OCI-LY3 (cell line): Measurements from ENCODE around the gene LRRTM1.

Experiments
- H2AFZ ChIP-seq: fragments of 200-600, 300-600 bp; shearing (Covaris generic); 2 replicates; pipeline ENCODE4 v1.6.0; 2014; ENCODE audit warnings: antibody characterized with exemption, low read depth, low read length
- H3K27ac ChIP-seq: fragments of 200-600, 300-600 bp; sonication (generic); 2 replicates; pipeline ENCODE4 v1.5.1; 2014; ENCODE audit warnings: mild to moderate bottlenecking, low read length, moderate library complexity, mixed read lengths
- H3K27me3 ChIP-seq: fragments of 200-600, 300-600 bp; sonication (generic); 2 replicates; pipeline ENCODE4 v1.6.1; 2014; ENCODE audit warnings: low read depth, low read length, mixed read lengths
- H3K36me3 ChIP-seq: fragments of 200-600, 300-600 bp; sonication (generic); replicated peaks from 2 replicates; pipeline ENCODE3; 2014; ENCODE audit warnings: low read depth, low read length, mixed read lengths
- H3K4me1 ChIP-seq: fragments of 300-600, 200-600 bp; sonication (generic); 2 replicates; pipeline ENCODE4 v1.6.1; 2014; ENCODE audit warnings: low read length, mixed read lengths
- H3K4me2 ChIP-seq: fragments of 200-600, 300-600 bp; sonication (generic); 2 replicates; pipeline ENCODE4 v1.6.1; 2014; ENCODE audit warnings: low read length, mixed read lengths
- H3K4me3 ChIP-seq: fragments of 300-600, 200-600 bp; sonication (generic); 2 replicates; pipeline ENCODE4 v1.5.1; 2014; ENCODE audit warnings: antibody characterized with exemption, mild to moderate bottlenecking, low read length, moderate library complexity
- H3K79me2 ChIP-seq: fragments of 300-600, 200-600 bp; shearing (Covaris generic); 2 replicates; pipeline ENCODE4 v1.6.1; 2014; ENCODE audit warnings: mild to moderate bottlenecking, low read length, mixed read lengths
- H3K9ac ChIP-seq: fragments of 300-600, 200-600 bp; shearing (Covaris generic); 2 replicates; pipeline ENCODE4 v1.6.0; 2014; ENCODE audit warnings: mild to moderate bottlenecking, low read length, moderate library complexity
- H3K9me3 ChIP-seq: fragments of 200-600, 300-600 bp; shearing (Covaris generic); 2 replicates; pipeline ENCODE4 v1.6.1; 2014; ENCODE audit warnings: low read length, mixed read lengths; ENCODE audit not compliant: insufficient read depth
- H4K20me1 ChIP-seq: fragments of 200-600, 300-600 bp; sonication (generic); 2 replicates; pipeline ENCODE4 v1.6.1; 2016; ENCODE audit warnings: low read length, mixed read lengths; ENCODE audit not compliant: insufficient read depth
- EZH2phosphoT487 ChIP-seq: fragments of 200-600 bp; shearing (Covaris generic); IDR thresholded peaks from 2 replicates; pipeline ENCODE4 v1.6.1; 2018; ENCODE audit warnings: antibody characterized with exemption, mixed run types, low read depth
- TF ChIP-seq, protein P1 (sequence below): fragments of 200-600, 300-600 bp; sonication (generic); IDR thresholded peaks from 2 replicates; pipeline ENCODE4 v1.5.1; 2014; ENCODE audit warnings: antibody characterized with exemption, low read length, low read depth

Gene LRRTM1

DNA sequence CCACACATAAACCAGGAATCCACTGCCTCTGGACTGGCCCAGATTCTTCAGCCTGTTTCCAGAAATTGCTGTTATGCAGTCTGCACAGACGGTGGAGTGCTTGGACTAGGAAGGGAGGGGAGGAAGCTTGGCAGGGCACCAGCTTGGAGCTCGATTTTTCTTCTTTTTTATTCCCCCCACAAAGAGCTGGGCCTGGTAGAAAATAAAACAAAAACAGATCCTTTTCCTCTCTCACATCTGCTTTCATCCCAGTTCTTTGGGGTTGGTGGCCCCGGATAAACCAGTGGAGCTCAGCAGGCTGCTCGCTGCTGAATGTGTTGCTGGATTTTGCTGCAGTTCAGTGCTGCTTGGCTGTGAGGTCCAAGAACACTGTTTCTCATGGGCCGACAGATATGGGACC lies 16.0 kb downstream of the LRRTM1 start:
- H3K79me2 ChIP-seq = no peaks in the 10 kb centered on the region
- no peaks in the 10 kb centered on the region for H3K4me1 ChIP-seq
- no peak overlapping the region for H2AFZ ChIP-seq
- H3K9ac ChIP-seq = no peak overlapping the region
- no peak overlapping the region for H3K4me2 ChIP-seq
- TF ChIP-seq, protein P1, sequence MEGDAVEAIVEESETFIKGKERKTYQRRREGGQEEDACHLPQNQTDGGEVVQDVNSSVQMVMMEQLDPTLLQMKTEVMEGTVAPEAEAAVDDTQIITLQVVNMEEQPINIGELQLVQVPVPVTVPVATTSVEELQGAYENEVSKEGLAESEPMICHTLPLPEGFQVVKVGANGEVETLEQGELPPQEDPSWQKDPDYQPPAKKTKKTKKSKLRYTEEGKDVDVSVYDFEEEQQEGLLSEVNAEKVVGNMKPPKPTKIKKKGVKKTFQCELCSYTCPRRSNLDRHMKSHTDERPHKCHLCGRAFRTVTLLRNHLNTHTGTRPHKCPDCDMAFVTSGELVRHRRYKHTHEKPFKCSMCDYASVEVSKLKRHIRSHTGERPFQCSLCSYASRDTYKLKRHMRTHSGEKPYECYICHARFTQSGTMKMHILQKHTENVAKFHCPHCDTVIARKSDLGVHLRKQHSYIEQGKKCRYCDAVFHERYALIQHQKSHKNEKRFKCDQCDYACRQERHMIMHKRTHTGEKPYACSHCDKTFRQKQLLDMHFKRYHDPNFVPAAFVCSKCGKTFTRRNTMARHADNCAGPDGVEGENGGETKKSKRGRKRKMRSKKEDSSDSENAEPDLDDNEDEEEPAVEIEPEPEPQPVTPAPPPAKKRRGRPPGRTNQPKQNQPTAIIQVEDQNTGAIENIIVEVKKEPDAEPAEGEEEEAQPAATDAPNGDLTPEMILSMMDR = no peak
- no peak for TF ChIP-seq EZH2phosphoT487
- no peaks in the 10 kb centered on the region for H3K36me3 ChIP-seq
- H4K20me1 ChIP-seq = no peaks in the 10 kb centered on the region
- no peaks in the 10 kb centered on the region for H3K27me3 ChIP-seq
- no peak overlapping the region for H3K27ac ChIP-seq
- H3K9me3 ChIP-seq = no peaks in the 10 kb centered on the region
- H3K4me3 ChIP-seq = no peak overlapping the region

DNA sequence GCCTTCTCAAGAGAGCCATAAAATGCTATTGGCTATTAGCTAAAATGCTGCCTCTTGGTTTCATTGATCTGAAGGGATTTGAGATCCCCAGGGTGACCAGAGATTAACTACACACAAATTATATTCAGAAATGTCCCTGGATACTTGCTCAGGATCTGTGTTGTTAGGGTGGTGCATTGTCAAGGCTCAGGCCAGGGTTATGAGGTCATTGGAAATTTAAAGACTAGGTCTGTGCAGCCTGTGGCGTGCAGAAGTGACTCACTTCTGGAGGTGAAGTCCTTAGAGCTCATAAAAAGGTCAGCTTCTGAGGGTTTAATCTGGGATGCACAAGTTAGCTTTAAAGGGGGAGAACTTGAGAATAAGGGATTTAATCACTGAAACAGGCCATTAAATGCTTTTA lies 23.5 kb downstream of the LRRTM1 start:
- Histone ChIP-seq H3K4me1 (no peaks in the 10 kb centered on the region), H3K27me3 (no peaks in the 10 kb centered on the region), H2AFZ (no peak overlapping the region), H4K20me1 (no peaks in the 10 kb centered on the region), H3K4me3 (no peak overlapping the region), H3K36me3 (no peaks in the 10 kb centered on the region), H3K9ac (no peak overlapping the region), H3K27ac (no peak overlapping the region), H3K79me2 (no peaks in the 10 kb centered on the region), H3K4me2 (no peak overlapping the region), H3K9me3 (no peaks in the 10 kb centered on the region)
- TF ChIP-seq, protein P1 = no peak
- no peak for TF ChIP-seq EZH2phosphoT487

DNA sequence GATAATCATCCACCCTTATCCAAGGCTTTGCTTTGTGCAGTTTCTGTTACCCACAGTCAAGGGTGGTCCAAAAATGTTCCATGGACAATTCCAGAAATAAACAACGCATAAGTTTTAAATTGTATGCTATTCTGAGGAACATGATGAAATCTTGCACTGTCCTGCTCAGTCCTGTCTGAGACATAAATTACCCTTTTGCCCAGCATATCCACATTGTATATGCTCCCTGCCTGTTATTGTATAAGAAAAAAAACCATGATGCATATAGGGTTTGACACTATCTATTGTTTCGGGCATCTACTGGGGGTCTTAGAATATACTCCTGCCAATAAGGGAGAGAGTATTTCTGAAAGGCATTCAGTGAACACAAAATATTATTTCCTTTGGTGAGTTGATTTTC lies 24.0 kb downstream of the LRRTM1 start:
- no peak overlapping the region for H3K9ac ChIP-seq
- no peaks in the 10 kb centered on the region for H3K9me3 ChIP-seq
- no peak overlapping the region for H3K27ac ChIP-seq
- no peak overlapping the region for H2AFZ ChIP-seq
- H3K36me3 ChIP-seq = no peaks in the 10 kb centered on the region
- H3K4me1 ChIP-seq = no peaks in the 10 kb centered on the region
- H3K4me3 ChIP-seq = no peak overlapping the region
- no peaks in the 10 kb centered on the region for H3K79me2 ChIP-seq
- H3K4me2 ChIP-seq = no peak overlapping the region
- no peaks in the 10 kb centered on the region for H4K20me1 ChIP-seq
- TF ChIP-seq EZH2phosphoT487 = no peak
- TF ChIP-seq, protein P1 = no peak
- H3K27me3 ChIP-seq = no peaks in the 10 kb centered on the region

DNA sequence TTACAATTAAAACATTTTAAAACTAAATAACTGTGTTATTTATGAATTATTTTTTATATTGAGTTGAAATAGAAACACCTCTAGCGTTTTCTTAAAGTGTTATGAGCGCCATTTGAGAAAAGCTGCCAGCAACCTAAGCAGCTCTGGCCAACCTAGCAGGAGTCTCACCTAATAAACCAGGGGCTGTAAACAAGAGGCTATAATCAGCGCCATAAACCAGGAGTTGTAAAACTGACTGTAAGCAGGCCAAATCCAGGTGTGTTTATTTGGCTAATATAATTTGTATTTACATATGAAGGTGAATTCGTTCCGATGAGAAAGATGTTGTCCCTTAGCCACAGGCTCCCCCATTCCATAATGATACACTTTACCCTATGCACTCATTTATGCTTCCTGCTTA lies 34.7 kb downstream of the LRRTM1 start:
- TF ChIP-seq, protein P1 = no peak
- TF ChIP-seq EZH2phosphoT487 = no peak
- no peaks in the 10 kb centered on the region for H3K79me2 ChIP-seq
- no peaks in the 10 kb centered on the region for H3K27me3 ChIP-seq
- H3K27ac ChIP-seq = no peak overlapping the region
- no peaks in the 10 kb centered on the region for H3K4me1 ChIP-seq
- H2AFZ ChIP-seq = no peak overlapping the region
- no peaks in the 10 kb centered on the region for H3K36me3 ChIP-seq
- H3K4me2 ChIP-seq = no peak overlapping the region
- H4K20me1 ChIP-seq = no peaks in the 10 kb centered on the region
- no peak overlapping the region for H3K9ac ChIP-seq
- no peak overlapping the region for H3K4me3 ChIP-seq
- H3K9me3 ChIP-seq = no peaks in the 10 kb centered on the region
